Measurements from ENCODE around the gene NGF. TPM values are rescaled to one million over a fixed set of nuclear protein-coding genes. Genes with fewer than 3 reads are reported as not detected.

The NGF gene
- total and polyA plus RNA-seq, 2 of the 8 experiments (the other 6 are each of a cell fraction or from before 2014, with no cell fraction given): 1.6 TPM; not detected in 1

DNA sequence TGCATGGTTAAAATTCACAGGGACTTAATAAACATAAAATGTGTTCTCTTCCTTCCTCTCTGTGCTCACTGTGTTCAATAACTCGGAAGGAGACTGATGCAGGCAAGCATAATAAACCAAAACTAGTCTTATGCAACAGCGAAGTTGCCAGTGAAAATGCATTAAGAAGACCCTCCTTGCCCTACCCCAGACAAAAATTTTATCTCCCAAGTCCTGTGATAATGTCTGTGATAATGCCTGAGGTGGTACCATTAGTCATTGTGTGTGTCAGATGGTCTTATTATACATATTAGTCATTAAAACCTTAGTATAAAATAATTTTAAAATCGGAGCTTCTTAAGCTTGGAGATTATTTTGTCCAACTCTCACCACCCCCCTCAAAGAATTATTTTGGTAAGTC is 97.8 kb downstream of the NGF start:
- Histone ChIP-seq H3K9me3 (ENCODE audit: insufficient read depth in 2 of 2, low read depth in 1 of 2, low read length in 1 of 2) (no peaks in the 10 kb centered on the region), H2BK120ac (replicated peaks; ENCODE audit: low read depth, low read length) (no peak overlapping the region), H2AK5ac (ENCODE audit: low read depth, low read length) (no peak overlapping the region), H3K27me3 (replicated peaks in 1 of 4; ENCODE audit: control insufficient read depth in 3 of 4, extremely low read depth in 1 of 4, insufficient read depth in 3 of 4, low read length in 3 of 4) (peaks cover 0 to 1% (median 0%) of the 10 kb centered on the region in 4 experiments; a peak in 1 of 7 replicates), H3K23me2 (ENCODE audit: low read depth, low read length) (no peaks in the 10 kb centered on the region), H3K79me2 (ENCODE audit: control insufficient read depth in 1 of 2, insufficient read depth in 2 of 2, low read length in 2 of 2) (no peaks in the 10 kb centered on the region), H3K36me3 (ENCODE audit: control insufficient read depth in 2 of 4, insufficient read depth in 4 of 4, low read length in 3 of 4) (no peaks in the 10 kb centered on the region), H3K18ac (ENCODE audit: extremely low read depth, low read length) (no peak overlapping the region), H3K4me1 (replicated peaks in 1 of 4; ENCODE audit: control insufficient read depth in 3 of 4, insufficient read depth in 4 of 4, low read length in 3 of 4) (no peaks in the 10 kb centered on the region), H3K4ac (replicated peaks; ENCODE audit: insufficient read length, low read depth, low read length) (no peak overlapping the region), H3K4me3 (ENCODE audit: extremely low read depth in 1 of 4, insufficient read depth in 2 of 4, low read depth in 3 of 4, low read length in 4 of 4) (no peak overlapping the region), H3K9ac (replicated peaks in 1 of 4; ENCODE audit: extremely low read depth in 1 of 4, low read depth in 3 of 4, low read length in 3 of 4) (no peak overlapping the region), H3K4me2 (ENCODE audit: insufficient read depth in 1 of 2, low read depth in 2 of 2, low read length in 2 of 2) (no peak overlapping the region), H3K56ac (replicated peaks; ENCODE audit: insufficient read length, low read depth, low read length) (no peak overlapping the region), H2BK5ac (ENCODE audit: low read depth, low read length) (no peak overlapping the region), H2BK12ac (ENCODE audit: low read depth, low read length) (no peak overlapping the region), H4K5ac (ENCODE audit: insufficient read length, low read depth, low read length) (no peak overlapping the region), H3K79me1 (ENCODE audit: low read depth, low read length) (no peaks in the 10 kb centered on the region), H4K91ac (replicated peaks; ENCODE audit: insufficient read length, low read length) (no peak overlapping the region), H2BK20ac (ENCODE audit: low read length) (no peak overlapping the region), H4K20me1 (replicated peaks in 1 of 2; ENCODE audit: control insufficient read depth in 1 of 2, insufficient read depth in 2 of 2, low read length in 2 of 2) (no peaks in the 10 kb centered on the region), H4K8ac (ENCODE audit: extremely low read depth, insufficient read depth, low read length) (no peak overlapping the region), H3K27ac (ENCODE audit: low read depth, low read length) (no peak overlapping the region), H2AFZ (ENCODE audit: low read length) (no peak overlapping the region), H2BK15ac (ENCODE audit: low read length) (no peak overlapping the region), H3K23ac (ENCODE audit: insufficient read length) (no peak overlapping the region), H3K14ac (ENCODE audit: insufficient read length) (no peak overlapping the region)
- WGBS, 2 experiments (ENCODE audit: extremely low coverage in 1 of 2, insufficient coverage in 1 of 2, insufficient read length in 1 of 2, insufficient replicate concordance in 2 of 2, low coverage in 1 of 2, low lambda C conversion rate in 2 of 2, missing lambda C conversion rate in 1 of 2): 89% methylated on average over 3 of the region's 3 CpGs; no CpG with 5 or more reads in 1 of the 2 experiments
- ChIA-PET CTCF (ENCODE audit: partially characterized antibody) (interaction anchor here (0.7 to 1.3 kb wide), 2 partner anchors 12 to 17 kb away, joined by 3 to 4 read pairs; no protein-coding TSS in a partner anchor), POLR2A (ENCODE audit: partially characterized antibody) (no interaction called here)
- no peak for DNase-seq (ENCODE audit: low read depth in 1 of 2, low spot score in 2 of 2)
- no peak for FAIRE-seq
- TF ChIP-seq FOSL1 (IDR thresholded peaks at IDR 0.05; ENCODE audit: insufficient read depth, low read depth, low read length) (no peak), JUN (IDR thresholded peaks at IDR 0.05; ENCODE audit: low read depth, low read length) (no peak), RNF2 (IDR thresholded peaks at IDR 0.05; ENCODE audit: borderline replicate concordance, low read depth, low read length, missing control alignments, poor library complexity, severe bottlenecking) (no peak), NANOG (IDR thresholded peaks at IDR 0.05; ENCODE audit: insufficient read depth, low read depth, low read length, poor library complexity, severe bottlenecking) (no peak), MAFK (IDR thresholded peaks at IDR 0.05; ENCODE audit: low read depth, low read length) (no peak), KDM1A (IDR thresholded peaks at IDR 0.05; ENCODE audit: borderline replicate concordance, low read length) (no peak), GABPA (IDR thresholded peaks at IDR 0.05; ENCODE audit: borderline replicate concordance, insufficient read depth, low read length) (no peak), GTF2F1 (IDR thresholded peaks at IDR 0.05; ENCODE audit: borderline replicate concordance, low read depth, low read length) (no peak), CBX8 (IDR thresholded peaks at IDR 0.05; ENCODE audit: borderline replicate concordance, low read depth, low read length) (no peak), CREB1 (IDR thresholded peaks at IDR 0.05) (no peak), TBP (IDR thresholded peaks at IDR 0.05; ENCODE audit: low read depth, low read length) (no peak), TEAD4 (IDR thresholded peaks at IDR 0.05; ENCODE audit: low read depth, low read length) (no peak)
- TF ChIP-seq, protein P1, sequence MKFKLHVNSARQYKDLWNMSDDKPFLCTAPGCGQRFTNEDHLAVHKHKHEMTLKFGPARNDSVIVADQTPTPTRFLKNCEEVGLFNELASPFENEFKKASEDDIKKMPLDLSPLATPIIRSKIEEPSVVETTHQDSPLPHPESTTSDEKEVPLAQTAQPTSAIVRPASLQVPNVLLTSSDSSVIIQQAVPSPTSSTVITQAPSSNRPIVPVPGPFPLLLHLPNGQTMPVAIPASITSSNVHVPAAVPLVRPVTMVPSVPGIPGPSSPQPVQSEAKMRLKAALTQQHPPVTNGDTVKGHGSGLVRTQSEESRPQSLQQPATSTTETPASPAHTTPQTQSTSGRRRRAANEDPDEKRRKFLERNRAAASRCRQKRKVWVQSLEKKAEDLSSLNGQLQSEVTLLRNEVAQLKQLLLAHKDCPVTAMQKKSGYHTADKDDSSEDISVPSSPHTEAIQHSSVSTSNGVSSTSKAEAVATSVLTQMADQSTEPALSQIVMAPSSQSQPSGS (IDR thresholded peaks at IDR 0.05; ENCODE audit: low read length): no peak

Data from H1 (cell line).